IMR-90 (cell line): Measurements from ENCODE around the gene PPARG. TPM values are rescaled to one million over a fixed set of nuclear protein-coding genes. Genes with fewer than 3 reads are reported as not detected.

Source experiments
- ATAC-seq: fragments of 200-7000 bp; cut with Tn5 transposase; 2 replicates; pipeline ENCODE4 v1.9.1; 2020; ENCODE audit warnings: low read depth, mild to moderate bottlenecking, moderate library complexity
- BruUV-seq: library from RNA; stranded (reverse); fragments of 400-500 nt; replicated peaks from 2 replicates; lab custom pipeline; 2021; lab: Mats Ljungman, UMichigan
- CTCF ChIA-PET: fragments of 300-600 bp; formaldehyde crosslinking; extraction: SDS; loops from one replicate; lab custom pipeline; 2021; ENCODE audit warnings: antibody characterized with exemption; lab: Yijun Ruan, JAX
- POLR2A ChIA-PET: fragments of 300-600 bp; sonication (Branson Sonifier 250); formaldehyde crosslinking; loops from one replicate; lab custom pipeline; 2022; ENCODE audit warnings: antibody characterized with exemption; ENCODE audit not compliant: unreplicated experiment; lab: Charles Lee
- DNase-seq: peaks from one replicate; pipeline ENCODE4 v3.0.0; 2013
- H2AFZ ChIP-seq: replicated peaks from 2 replicates; pipeline ENCODE3; 2013; ENCODE audit warnings: low read length, mild to moderate bottlenecking; ENCODE audit not compliant: poor library complexity
- H2AK5ac ChIP-seq: 2 replicates; pipeline ENCODE4 v1.6.1; 2013; ENCODE audit warnings: low read depth, low read length, inconsistent platforms
- H2AK9ac ChIP-seq: replicated peaks from 2 replicates; pipeline ENCODE3; 2013; ENCODE audit warnings: mild to moderate bottlenecking, low read depth, low read length, moderate library complexity; ENCODE audit not compliant: poor library complexity
- H2BK120ac ChIP-seq: 2 replicates; pipeline ENCODE4 v1.6.1; 2013; ENCODE audit warnings: low read depth, low read length, inconsistent platforms
- H2BK15ac ChIP-seq: 3 replicates; pipeline ENCODE4 v1.6.1; 2013; ENCODE audit warnings: low read depth, low read length, inconsistent platforms
- H2BK20ac ChIP-seq: 2 replicates; pipeline ENCODE4 v1.6.1; 2013; ENCODE audit warnings: low read depth, mild to moderate bottlenecking, inconsistent platforms, low read length, moderate library complexity
- H2BK5ac ChIP-seq: 2 replicates; pipeline ENCODE4 v1.6.1; 2013; ENCODE audit warnings: mild to moderate bottlenecking, low read depth, low read length, inconsistent platforms; ENCODE audit not compliant: poor library complexity, severe bottlenecking
- H3K14ac ChIP-seq: replicated peaks from 2 replicates; pipeline ENCODE4 v1.6.1; 2013; ENCODE audit warnings: low read depth, low read length, inconsistent platforms
- H3K18ac ChIP-seq: 2 replicates; pipeline ENCODE4 v1.6.1; 2013; ENCODE audit warnings: low read depth, low read length, control low read depth
- H3K23ac ChIP-seq: 2 replicates; pipeline ENCODE4 v1.6.1; 2013; ENCODE audit warnings: low read depth, low read length, inconsistent platforms
- H3K27ac ChIP-seq: 2 replicates; pipeline ENCODE4 v1.5.1; 2013; ENCODE audit warnings: mild to moderate bottlenecking, control low read depth, low read length; ENCODE audit not compliant: insufficient read depth
- H3K27me3 ChIP-seq: 2 replicates; pipeline ENCODE4 v1.6.1; 2013; ENCODE audit warnings: low read length; ENCODE audit not compliant: control insufficient read depth, insufficient read depth
- H3K36me3 ChIP-seq: 2 replicates; pipeline ENCODE4 v1.6.1; 2013; ENCODE audit warnings: low read length, mixed read lengths; ENCODE audit not compliant: control insufficient read depth, insufficient read depth
- H3K4ac ChIP-seq: 2 replicates; pipeline ENCODE4 v1.6.1; 2013; ENCODE audit warnings: low read depth, low read length, inconsistent platforms
- H3K4me1 ChIP-seq: 2 replicates; pipeline ENCODE4 v1.6.1; 2013; ENCODE audit warnings: low read length, mixed read lengths; ENCODE audit not compliant: control insufficient read depth, insufficient read depth
- H3K4me2 ChIP-seq: 2 replicates; pipeline ENCODE4 v1.6.1; 2013; ENCODE audit warnings: low read depth, mild to moderate bottlenecking, control low read depth, low read length, moderate library complexity
- H3K4me3 ChIP-seq: 2 replicates; pipeline ENCODE4 v1.5.1; 2013; ENCODE audit warnings: low read depth, mild to moderate bottlenecking, control low read depth, low read length, moderate library complexity; ENCODE audit not compliant: insufficient read depth
- H3K56ac ChIP-seq: 2 replicates; pipeline ENCODE4 v1.6.1; 2013; ENCODE audit warnings: low read length, inconsistent platforms; ENCODE audit not compliant: insufficient read depth; ENCODE audit errors: extremely low read depth
- H3K79me1 ChIP-seq, 2 experiments: 2 replicates each; pipeline ENCODE4 v1.6.1; 2013; ENCODE audit warnings: low read length in 2 of 2, inconsistent platforms in 1 of 2, low read depth in 1 of 2
- H3K9ac ChIP-seq: 2 replicates; pipeline ENCODE4 v1.6.1; 2013; ENCODE audit warnings: low read depth, low read length, control low read depth
- H3K9me1 ChIP-seq: 2 replicates; pipeline ENCODE4 v1.6.1; 2013; ENCODE audit warnings: low read length, inconsistent platforms; ENCODE audit not compliant: insufficient read depth
- H3K9me3 ChIP-seq: 2 replicates; pipeline ENCODE4 v1.6.1; 2013; ENCODE audit warnings: low read length; ENCODE audit not compliant: control insufficient read depth, insufficient read depth
- H4K20me1 ChIP-seq: 2 replicates; pipeline ENCODE4 v1.6.1; 2013; ENCODE audit warnings: low read length, inconsistent platforms; ENCODE audit not compliant: insufficient read depth
- H4K5ac ChIP-seq: 2 replicates; pipeline ENCODE4 v1.6.1; 2013; ENCODE audit warnings: mild to moderate bottlenecking, low read depth, low read length, control low read depth
- H4K8ac ChIP-seq, 2 experiments: 2 replicates each; pipeline ENCODE4 v1.6.1; 2013; ENCODE audit warnings: low read depth in 2 of 2, low read length in 2 of 2, control low read depth in 1 of 2, inconsistent platforms in 1 of 2
- H4K91ac ChIP-seq: 2 replicates; pipeline ENCODE4 v1.6.1; 2013; ENCODE audit warnings: low read depth, low read length, inconsistent platforms; ENCODE audit not compliant: insufficient read depth
- BHLHE40 ChIP-seq: fragments of 150-350 bp; IDR thresholded peaks from 2 replicates; pipeline ENCODE4 v1.6.1; 2016; ENCODE audit warnings: mild to moderate bottlenecking, low read depth, low read length
- CHD1 ChIP-seq: IDR thresholded peaks from 2 replicates; pipeline ENCODE4 v1.6.1; 2012; ENCODE audit warnings: low read depth, low read length, improper control_type of control experiment
- FOS ChIP-seq: fragments of 150-350 bp; IDR thresholded peaks from 2 replicates; pipeline ENCODE4 v1.6.1; 2016; ENCODE audit warnings: low read depth, low read length
- MAFK ChIP-seq: IDR thresholded peaks from 2 replicates; pipeline ENCODE4 v1.6.1; 2012; ENCODE audit warnings: low read depth, low read length, improper control_type of control experiment
- MAZ ChIP-seq: IDR thresholded peaks from 2 replicates; pipeline ENCODE4 v1.6.1; 2012; ENCODE audit warnings: low read depth, mild to moderate bottlenecking, low read length, improper control_type of control experiment, moderate library complexity, borderline replicate concordance
- MXI1 ChIP-seq: IDR thresholded peaks from 2 replicates; pipeline ENCODE4 v1.6.1; 2012; ENCODE audit warnings: low read depth, mild to moderate bottlenecking, low read length, moderate library complexity, borderline replicate concordance
- NFE2L2 ChIP-seq: fragments of 150-350 bp; IDR thresholded peaks from 2 replicates; pipeline ENCODE4 v1.6.1; 2016; ENCODE audit warnings: low read depth, mild to moderate bottlenecking, low read length
- POLR2A ChIP-seq: IDR thresholded peaks from 2 replicates; pipeline ENCODE4 v1.6.1; 2012; ENCODE audit warnings: mild to moderate bottlenecking, low read depth, low read length
- RAD21 ChIP-seq: IDR thresholded peaks from 2 replicates; pipeline ENCODE4 v1.6.1; 2012; ENCODE audit warnings: low read length, improper control_type of control experiment
- RCOR1 ChIP-seq: IDR thresholded peaks from 2 replicates; pipeline ENCODE4 v1.6.1; 2012; ENCODE audit warnings: mild to moderate bottlenecking, low read length, improper control_type of control experiment; ENCODE audit not compliant: insufficient replicate concordance
- RFX5 ChIP-seq: IDR thresholded peaks from 2 replicates; pipeline ENCODE4 v1.8.0; 2012; ENCODE audit warnings: low read depth, mild to moderate bottlenecking, low read length, moderate library complexity
- SMC3 ChIP-seq: fragments of 150-350 bp; IDR thresholded peaks from 2 replicates; pipeline ENCODE4 v1.6.1; 2016; ENCODE audit warnings: low read depth, mild to moderate bottlenecking, antibody characterized with exemption, low read length, moderate library complexity
- WGBS, 2 experiments: methylation state at CpG; one replicate each; pipeline versions ENCODE4 v1.1.5 to v1.1.7; 2013; ENCODE audit warnings: missing lambda C conversion rate in 2 of 2; ENCODE audit not compliant: insufficient read length in 1 of 2; ENCODE audit errors: extremely low coverage in 2 of 2; 5-methylcytosine and 5-hydroxymethylcytosine counted together
- dilution Hi-C: fragments of 300-500 bp; cut with HindIII; formaldehyde crosslinking; loops from one replicate; pipeline ENCODE4 v1.14.3; 2018; ENCODE audit warnings: low sequenced_read_pairs; ENCODE audit not compliant: unreplicated experiment
- in situ Hi-C: fragments of 300-500 bp; cut with MboI; formaldehyde crosslinking; loops from 3 replicates; pipeline ENCODE4 v1.14.3; 2019; ENCODE audit warnings: low sequenced_read_pairs, inconsistent platforms, mixed read lengths
- intact Hi-C: fragments of 100-400 bp; cut with micrococcal nuclease; formaldehyde crosslinking; loops from 2 replicates; pipeline ENCODE4 v1.10.0; 2022
- polyA plus RNA-seq, 3 experiments: library from polyadenylated mRNA; depleted of rRNA; stranded (reverse); fragments of >200 nt; gene quantifications; 2 replicates each; pipeline ENCODE4 v1.2.3, GENCODE V29; 2012; ENCODE audit warnings: low replicate concordance in 1 of 3
- total RNA-seq: library from RNA; depleted of rRNA; stranded (reverse); fragments of >200 nt; gene quantifications from 2 replicates; pipeline ENCODE4 v1.2.3, GENCODE V29; 2012
- TF ChIP-seq, protein P1 (sequence below): fragments of 150-350 bp; IDR thresholded peaks from 2 replicates; pipeline ENCODE4 v1.6.1; 2016; ENCODE audit warnings: low read depth, mild to moderate bottlenecking, low read length, moderate library complexity, borderline replicate concordance
- TF ChIP-seq, protein P2 (sequence below): fragments of 150-350 bp; IDR thresholded peaks from 2 replicates; pipeline ENCODE4 v1.6.1; 2017; ENCODE audit warnings: mild to moderate bottlenecking, antibody characterized with exemption, low read length, low read depth
- TF ChIP-seq, protein P3 (sequence below): conservative IDR thresholded peaks from 2 replicates; pipeline ENCODE4 v1.5.1; 2012; ENCODE audit warnings: mild to moderate bottlenecking, low read depth, low read length, improper control_type of control experiment

PPARG gene
- total and polyA plus RNA-seq, 2 of the 4 experiments (the other 2 are of a cell fraction), result 11.2 to 23.8 TPM

- Histone ChIP-seq H3K4me1 (peaks cover 7% of the 10 kb centered on the region), H2AK9ac (no peak overlapping the region), H3K9ac (no peak overlapping the region), H3K27ac (no peak overlapping the region), H3K9me3 (no peaks in the 10 kb centered on the region), H3K18ac (no peak overlapping the region), H3K36me3 (no peaks in the 10 kb centered on the region), H3K4me2 (no peak overlapping the region), H3K4ac (no peak overlapping the region), H4K5ac (no peak overlapping the region), H2BK20ac (no peak overlapping the region), H3K14ac (no peak overlapping the region), H3K9me1 (peaks cover 5% of the 10 kb centered on the region; the same call in 1 of the 2 replicates), H3K56ac (no peak overlapping the region), H2AK5ac (no peak overlapping the region), H3K79me1 (no peaks in the 10 kb centered on the region), H2BK120ac (no peak overlapping the region), H2BK15ac (no peak overlapping the region), H3K27me3 (no peaks in the 10 kb centered on the region), H3K23ac (no peak overlapping the region), H3K4me3 (no peak overlapping the region), H4K8ac (no peak overlapping the region), H4K91ac (no peak overlapping the region), H2BK5ac (no peak overlapping the region), H2AFZ (no peak overlapping the region), H4K20me1 (no peaks in the 10 kb centered on the region)
- TF ChIP-seq MAZ (no peak), FOS (no peak), NFE2L2 (no peak), MAFK (no peak), BHLHE40 (no peak), SMC3 (no peak), CHD1 (no peak), RFX5 (no peak), MXI1 (no peak), POLR2A (no peak), RAD21 (no peak), RCOR1 (no peak)
- TF ChIP-seq, protein P1, sequence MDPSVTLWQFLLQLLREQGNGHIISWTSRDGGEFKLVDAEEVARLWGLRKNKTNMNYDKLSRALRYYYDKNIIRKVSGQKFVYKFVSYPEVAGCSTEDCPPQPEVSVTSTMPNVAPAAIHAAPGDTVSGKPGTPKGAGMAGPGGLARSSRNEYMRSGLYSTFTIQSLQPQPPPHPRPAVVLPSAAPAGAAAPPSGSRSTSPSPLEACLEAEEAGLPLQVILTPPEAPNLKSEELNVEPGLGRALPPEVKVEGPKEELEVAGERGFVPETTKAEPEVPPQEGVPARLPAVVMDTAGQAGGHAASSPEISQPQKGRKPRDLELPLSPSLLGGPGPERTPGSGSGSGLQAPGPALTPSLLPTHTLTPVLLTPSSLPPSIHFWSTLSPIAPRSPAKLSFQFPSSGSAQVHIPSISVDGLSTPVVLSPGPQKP, result no peak
- TF ChIP-seq, protein P2, sequence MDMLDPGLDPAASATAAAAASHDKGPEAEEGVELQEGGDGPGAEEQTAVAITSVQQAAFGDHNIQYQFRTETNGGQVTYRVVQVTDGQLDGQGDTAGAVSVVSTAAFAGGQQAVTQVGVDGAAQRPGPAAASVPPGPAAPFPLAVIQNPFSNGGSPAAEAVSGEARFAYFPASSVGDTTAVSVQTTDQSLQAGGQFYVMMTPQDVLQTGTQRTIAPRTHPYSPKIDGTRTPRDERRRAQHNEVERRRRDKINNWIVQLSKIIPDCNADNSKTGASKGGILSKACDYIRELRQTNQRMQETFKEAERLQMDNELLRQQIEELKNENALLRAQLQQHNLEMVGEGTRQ, result no peak
- TF ChIP-seq, protein P3, sequence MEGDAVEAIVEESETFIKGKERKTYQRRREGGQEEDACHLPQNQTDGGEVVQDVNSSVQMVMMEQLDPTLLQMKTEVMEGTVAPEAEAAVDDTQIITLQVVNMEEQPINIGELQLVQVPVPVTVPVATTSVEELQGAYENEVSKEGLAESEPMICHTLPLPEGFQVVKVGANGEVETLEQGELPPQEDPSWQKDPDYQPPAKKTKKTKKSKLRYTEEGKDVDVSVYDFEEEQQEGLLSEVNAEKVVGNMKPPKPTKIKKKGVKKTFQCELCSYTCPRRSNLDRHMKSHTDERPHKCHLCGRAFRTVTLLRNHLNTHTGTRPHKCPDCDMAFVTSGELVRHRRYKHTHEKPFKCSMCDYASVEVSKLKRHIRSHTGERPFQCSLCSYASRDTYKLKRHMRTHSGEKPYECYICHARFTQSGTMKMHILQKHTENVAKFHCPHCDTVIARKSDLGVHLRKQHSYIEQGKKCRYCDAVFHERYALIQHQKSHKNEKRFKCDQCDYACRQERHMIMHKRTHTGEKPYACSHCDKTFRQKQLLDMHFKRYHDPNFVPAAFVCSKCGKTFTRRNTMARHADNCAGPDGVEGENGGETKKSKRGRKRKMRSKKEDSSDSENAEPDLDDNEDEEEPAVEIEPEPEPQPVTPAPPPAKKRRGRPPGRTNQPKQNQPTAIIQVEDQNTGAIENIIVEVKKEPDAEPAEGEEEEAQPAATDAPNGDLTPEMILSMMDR, result no peak
- dilution Hi-C loops (no loop called here), in situ Hi-C loops (no loop called here), intact Hi-C loops (no loop called here)
- WGBS, 2 experiments, result no CpG with 5 or more reads among the region's 6 CpGs
- no peak for DNase-seq
- no peak for ATAC-seq
- POLR2A ChIA-PET, result interaction anchor here (0.6 kb wide), 1 partner anchor 9 kb away, joined by 4 read pairs; no protein-coding TSS in a partner anchor
- no TSS peak for BruUV-seq
- CTCF ChIA-PET, result no interaction called here
Measured at GRCh38 chr3:12396471-12396870, 107.6 kb downstream of the PPARG start.
